Prostate gland (tissue), 2 donors: ENCODE data around the gene NUTM1. TPM values are rescaled to one million over a fixed set of nuclear protein-coding genes. Genes with fewer than 3 reads are reported as not detected.

ENCODE experiments used
- DNase-seq: peaks from one replicate; pipeline ENCODE4 v3.0.0-alpha.2; 2019; ENCODE audit warnings: low spot score
- H3K27ac ChIP-seq, 2 donors: fragments of 200-600 bp; sonication (generic); 2 replicates each; pipeline ENCODE4 v1.5.1; 2017 to 2019
- H3K27me3 ChIP-seq: fragments of 200-600 bp; sonication (generic); replicated peaks from 2 replicates; pipeline ENCODE4 v1.5.1; 2019; ENCODE audit not compliant: insufficient read depth
- H3K36me3 ChIP-seq, 2 donors: fragments of 200-600 bp; sonication (generic); 1 replicate in 1 of 2; 2 replicates in 1 of 2; pipeline versions ENCODE4 v1.5.1 to v1.8.1; 2017 to 2019
- H3K4me1 ChIP-seq: fragments of 200-600 bp; sonication (generic); replicated peaks from 2 replicates; pipeline ENCODE4 v1.5.1; 2019
- H3K4me3 ChIP-seq, 2 donors: fragments of 200-600 bp; sonication (generic); 2 replicates each; pipeline ENCODE4 v1.5.1; 2017 to 2019
- H3K9me3 ChIP-seq: fragments of 200-600 bp; sonication (generic); 2 replicates; pipeline ENCODE4 v1.5.1; 2017
- POLR2A ChIP-seq: fragments of 450-650 bp; IDR thresholded peaks from one replicate; pipeline ENCODE4 v1.6.1; 2016; ENCODE audit warnings: antibody characterized with exemption, mild to moderate bottlenecking
- POLR2AphosphoS5 ChIP-seq: sonication (generic); formaldehyde crosslinking; IDR thresholded peaks from one replicate; pipeline ENCODE4 v1.6.1; 2017; ENCODE audit warnings: antibody characterized with exemption
- WGBS: methylation state at CpG from one replicate; pipeline ENCODE4 v1.1.5; 2018; 5-methylcytosine and 5-hydroxymethylcytosine counted together
- intact Hi-C: fragments of 100-400 bp; cut with DNase I; formaldehyde crosslinking; loops from one replicate; pipeline ENCODE4 v1.14.2; 2022
- total RNA-seq, 2 donors: library from RNA; depleted of rRNA; stranded (reverse); fragments of >200 nt; gene quantifications; one replicate each; pipeline ENCODE4 v1.1.0, GENCODE V29; 2016
- TF ChIP-seq, protein P1 (sequence below), 4 experiments: fragments of 200-600 bp in 2 of 4; fragments of 450-650 bp in 2 of 4; sonication (generic) in 2 of 4; IDR thresholded peaks; 1 replicate in 3 of 4; 2 replicates in 1 of 4; pipeline ENCODE4 v1.5.1; 2016 to 2019; ENCODE audit warnings: antibody characterized with exemption in 4 of 4, mild to moderate bottlenecking in 2 of 4, moderate library complexity in 2 of 4

NUTM1 gene
- total RNA-seq, 2 donors from 2014 or later: 6.9 TPM; not detected in 1

DNA sequence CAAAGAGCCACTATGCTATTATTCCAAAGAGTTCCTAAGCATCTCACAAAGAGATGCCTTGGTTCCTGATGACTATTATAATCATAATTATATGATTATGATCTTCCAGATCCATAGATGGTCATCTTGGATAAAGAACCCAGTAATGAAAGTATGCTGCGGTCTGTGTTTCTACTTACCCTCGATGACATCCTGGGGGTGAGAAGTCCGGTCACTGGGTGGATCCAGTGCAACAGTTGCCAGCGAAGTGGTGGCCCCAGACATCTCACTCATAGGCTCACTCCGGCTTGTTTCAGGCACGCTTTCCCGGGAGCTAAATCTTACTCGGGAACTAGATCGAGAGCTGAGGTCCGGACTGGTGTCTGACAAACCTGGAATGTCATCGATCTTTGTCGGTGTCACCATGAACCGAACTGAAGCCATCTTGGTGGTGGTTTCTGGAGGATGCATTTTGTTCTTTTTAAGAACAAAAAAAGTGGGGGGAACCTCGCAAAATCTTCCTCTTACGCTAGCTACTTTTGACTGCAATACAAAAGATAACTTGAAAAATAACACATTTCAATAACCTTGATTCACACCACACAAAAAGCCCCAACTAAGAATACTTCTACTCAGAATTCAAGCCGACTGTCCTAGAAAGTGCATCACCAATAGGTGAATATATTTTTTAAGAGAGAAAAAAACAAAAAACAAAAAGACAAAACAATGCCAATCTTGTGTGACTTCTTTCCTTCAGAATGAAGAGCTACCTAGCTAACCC lies 6.7 kb upstream of the NUTM1 start:
- Histone ChIP-seq H3K4me1 (peaks cover 5% of the 10 kb centered on the region), H3K36me3 (no peaks in the 10 kb centered on the region), H3K27ac (no peak overlapping the region), H3K4me3 (peak overlapping the region in 1 of 2 donors; percentile 90), H3K9me3 (no peaks in the 10 kb centered on the region), H3K27me3 (no peaks in the 10 kb centered on the region)
- no peak for DNase-seq
- 90% methylated on average over 16 of the region's 16 CpGs for whole genome bisulfite sequencing
- intact Hi-C loops: loop anchor here (5.0 kb wide), 1 partner anchor 101 kb away; the partner anchor contains the start of gene GOLGA8A
- TF ChIP-seq, protein P1, sequence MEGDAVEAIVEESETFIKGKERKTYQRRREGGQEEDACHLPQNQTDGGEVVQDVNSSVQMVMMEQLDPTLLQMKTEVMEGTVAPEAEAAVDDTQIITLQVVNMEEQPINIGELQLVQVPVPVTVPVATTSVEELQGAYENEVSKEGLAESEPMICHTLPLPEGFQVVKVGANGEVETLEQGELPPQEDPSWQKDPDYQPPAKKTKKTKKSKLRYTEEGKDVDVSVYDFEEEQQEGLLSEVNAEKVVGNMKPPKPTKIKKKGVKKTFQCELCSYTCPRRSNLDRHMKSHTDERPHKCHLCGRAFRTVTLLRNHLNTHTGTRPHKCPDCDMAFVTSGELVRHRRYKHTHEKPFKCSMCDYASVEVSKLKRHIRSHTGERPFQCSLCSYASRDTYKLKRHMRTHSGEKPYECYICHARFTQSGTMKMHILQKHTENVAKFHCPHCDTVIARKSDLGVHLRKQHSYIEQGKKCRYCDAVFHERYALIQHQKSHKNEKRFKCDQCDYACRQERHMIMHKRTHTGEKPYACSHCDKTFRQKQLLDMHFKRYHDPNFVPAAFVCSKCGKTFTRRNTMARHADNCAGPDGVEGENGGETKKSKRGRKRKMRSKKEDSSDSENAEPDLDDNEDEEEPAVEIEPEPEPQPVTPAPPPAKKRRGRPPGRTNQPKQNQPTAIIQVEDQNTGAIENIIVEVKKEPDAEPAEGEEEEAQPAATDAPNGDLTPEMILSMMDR (IDR thresholded peaks at IDR 0.05): no peak
- TF ChIP-seq POLR2A (no peak), POLR2AphosphoS5 (no peak)

DNA sequence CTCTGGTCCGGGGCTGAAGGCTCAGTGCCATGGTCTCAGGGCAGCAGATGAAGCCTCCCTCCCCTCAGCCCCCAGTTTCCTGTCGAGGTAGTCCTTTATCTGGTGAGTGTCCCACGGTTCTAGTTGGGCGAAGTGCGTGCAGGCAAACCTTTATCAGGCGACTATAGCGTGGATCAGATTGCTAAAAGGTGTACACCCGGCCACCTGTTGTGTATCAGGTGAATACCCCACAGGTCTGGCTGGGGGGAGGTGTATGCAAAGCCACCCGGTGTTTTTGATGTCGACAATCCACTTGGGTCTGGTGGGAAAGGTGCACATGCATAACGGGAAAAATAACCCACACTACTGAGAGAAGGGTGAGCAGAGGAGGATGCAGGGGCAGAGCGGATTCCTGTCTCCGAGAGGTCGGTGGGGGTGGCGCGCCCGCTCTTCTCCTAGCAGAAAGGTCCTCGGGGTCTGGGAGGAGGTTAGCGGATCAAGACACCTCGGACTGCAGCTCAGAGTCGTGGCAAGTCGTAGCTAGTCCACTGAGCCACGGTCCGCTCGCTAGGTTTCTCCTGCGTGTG lies 6.0 kb upstream of the NUTM1 start:
- WGBS: 3% methylated on average over 26 of the region's 26 CpGs
- Histone ChIP-seq H3K9me3 (no peaks in the 10 kb centered on the region), H3K4me3 (peak overlapping the region; percentile 75 to 90), H3K4me1 (peaks cover 5% of the 10 kb centered on the region), H3K36me3 (no peaks in the 10 kb centered on the region), H3K27me3 (no peaks in the 10 kb centered on the region), H3K27ac (peak overlapping the region; percentile 79 to 84)
- TF ChIP-seq POLR2A (no peak), POLR2AphosphoS5 (no peak)
- TF ChIP-seq, protein P1 (IDR thresholded peaks at IDR 0.05): no peak
- intact Hi-C loops: loop anchor here (5.0 kb wide), 1 partner anchor 100 kb away; the partner anchor contains the start of gene GOLGA8A
- no peak for DNase-seq

DNA sequence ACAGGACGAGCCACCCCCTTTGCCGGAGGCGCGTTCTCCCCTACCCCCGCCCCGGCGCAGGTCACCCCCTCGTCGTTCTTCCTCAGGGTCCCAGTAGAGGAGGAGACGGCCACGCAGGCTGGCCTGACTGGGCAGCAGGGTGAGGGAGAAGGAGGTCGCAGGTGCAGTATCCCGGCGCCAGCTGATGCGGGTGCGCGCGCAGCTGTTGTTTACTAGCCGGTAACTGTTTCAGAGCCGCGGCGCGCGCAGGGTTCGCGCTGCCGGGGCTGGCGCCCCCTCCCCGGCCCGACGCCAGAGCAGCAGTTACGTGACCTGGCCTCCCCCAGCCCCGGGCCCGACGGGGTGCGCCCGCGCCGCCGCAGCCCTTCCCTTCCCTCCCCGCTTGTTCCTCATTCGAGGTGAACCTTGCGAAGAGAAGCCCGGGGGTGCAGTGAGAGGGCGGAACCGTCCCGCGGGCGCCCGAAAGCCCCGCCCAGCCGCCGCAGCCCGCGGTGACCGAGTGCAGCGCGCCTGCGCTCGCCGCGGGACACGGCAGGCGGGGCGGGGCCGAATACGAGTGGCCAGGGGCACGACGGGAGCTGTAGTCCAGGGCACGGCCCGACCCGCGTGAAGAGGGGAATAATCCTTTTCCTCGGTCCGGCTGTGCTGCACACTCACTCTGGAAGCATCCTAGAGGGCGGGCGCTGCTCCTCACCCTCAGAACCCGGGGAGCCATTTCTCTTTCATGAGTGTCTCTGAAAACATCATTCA lies 5.4 kb upstream of the NUTM1 start, which contains the start of gene SLC12A6:
Gene SLC12A6 (minus strand): TSS at position 225 of the 750 bp plus-strand sequence. CDS start 1,101 bp downstream, outside the sequence.
- peak; percentile 82 for DNase-seq
- H3K9me3 ChIP-seq: no peaks in the 10 kb centered on the region
- peak within 1 kb of the TSS; percentile 75 to 90 for H3K4me3 ChIP-seq
- TF ChIP-seq POLR2A (peak; percentile 78), POLR2AphosphoS5 (peak; percentile 27)
- TF ChIP-seq, protein P1 (IDR thresholded peaks at IDR 0.05): peak in 2 of 4 experiments; percentile 12 to 35
- H3K27me3 ChIP-seq: no peaks in the 10 kb centered on the region
- H3K36me3 ChIP-seq: no peaks in the 10 kb centered on the region
- peaks cover 5% of the 10 kb centered on the region for H3K4me1 ChIP-seq
- 2% methylated on average over 56 of the region's 78 CpGs for WGBS
- peak within 1 kb of the TSS; percentile 79 to 84 for H3K27ac ChIP-seq
- intact Hi-C loops: loop anchor here (5.0 kb wide), 1 partner anchor 100 kb away; the partner anchor contains the start of gene GOLGA8A

DNA sequence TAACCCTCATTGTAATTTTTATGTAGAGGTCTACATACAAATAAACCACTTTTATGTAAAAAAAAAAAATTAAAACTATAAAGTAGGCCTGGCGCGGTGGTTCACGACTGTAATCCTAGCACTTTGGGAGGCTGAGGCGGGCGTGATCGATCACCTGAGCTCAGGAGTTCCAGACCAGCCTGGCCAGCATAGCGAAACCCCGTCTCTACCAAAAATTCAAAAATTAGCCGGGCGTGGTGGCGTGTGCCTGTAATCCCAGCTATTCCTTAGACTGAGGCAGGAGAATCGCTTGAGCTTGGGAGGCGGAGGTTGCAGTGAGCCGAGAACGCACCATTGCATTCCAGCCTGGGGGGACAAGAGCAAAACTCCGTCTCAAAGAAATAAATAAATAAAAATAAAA lies 4.8 kb upstream of the NUTM1 start:
- no peaks in the 10 kb centered on the region for H3K9me3 ChIP-seq
- H3K4me1 ChIP-seq: peaks cover 5% of the 10 kb centered on the region
- DNase-seq: no peak
- WGBS: 74% methylated on average over 16 of the region's 16 CpGs
- no peaks in the 10 kb centered on the region for H3K36me3 ChIP-seq
- peak overlapping the region; percentile 79 to 84 for H3K27ac ChIP-seq
- TF ChIP-seq, protein P1 (IDR thresholded peaks at IDR 0.05): no peak
- TF ChIP-seq POLR2A (no peak), POLR2AphosphoS5 (no peak)
- peak overlapping the region; percentile 75 to 90 for H3K4me3 ChIP-seq
- intact Hi-C loops: loop anchor here (5.0 kb wide), 1 partner anchor 99 kb away; the partner anchor contains the start of gene GOLGA8A
- H3K27me3 ChIP-seq: no peaks in the 10 kb centered on the region
